NCI-H1092 treated with DMSO at 0.1 percent for 48 hours (cell line): ENCODE measurements around the gene GMDS.

Experiments used
- DNase-seq: peaks from one replicate; lab custom pipeline; 2025; lab: John Stamatoyannopoulos, UW

The GMDS gene

GRCh38 chr6:1800845-1801244 lies 444.6 kb downstream of the GMDS start:
- no peak for DNase-seq

DNA sequence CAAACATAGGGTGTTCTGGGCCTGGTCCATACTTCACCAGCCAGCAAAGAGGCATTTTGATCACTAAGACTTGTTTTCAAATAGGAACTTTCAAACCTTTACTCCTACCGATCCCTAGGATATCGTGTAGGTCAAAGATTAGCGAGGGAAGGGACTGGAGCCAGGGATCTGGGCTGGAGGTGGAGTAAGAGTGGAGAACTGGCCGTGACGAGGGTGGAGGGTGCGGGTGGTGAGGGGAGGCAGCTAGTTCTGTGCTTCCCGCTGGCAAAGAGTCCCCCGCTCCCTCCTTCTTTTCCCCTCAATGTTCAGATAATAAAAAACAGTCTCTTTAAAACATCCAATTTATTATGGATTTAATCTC lies 446.5 kb downstream of the GMDS start:
- no peak for DNase-seq

- DNase-seq = no peak
These were observed 447.0 kb downstream of the GMDS start for GRCh38 chr6:1798303-1798964.

DNA sequence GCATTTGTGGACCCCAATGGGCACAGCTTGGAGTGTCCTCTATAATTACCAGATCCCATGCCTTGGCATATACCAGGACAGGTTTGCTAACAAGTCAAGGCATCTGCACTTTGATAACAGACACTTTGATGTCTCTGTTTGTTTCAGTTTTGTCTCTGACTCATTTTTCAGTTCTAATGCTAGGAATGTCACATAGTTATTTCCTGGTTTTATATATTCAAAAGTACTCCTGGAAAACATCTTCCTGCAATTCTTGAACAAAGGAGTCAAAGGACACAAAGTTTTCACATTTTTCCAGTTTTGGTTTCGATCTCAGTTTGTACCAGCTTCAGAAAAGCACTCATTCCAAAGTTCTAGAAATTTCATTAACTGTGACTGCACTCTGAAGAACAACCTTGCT lies 447.6 kb downstream of the GMDS start:
- DNase-seq = no peak

GRCh38 chr6:1796706-1797529 lies 448.5 kb downstream of the GMDS start:
- DNase-seq = no peak

GRCh38 chr6:1795910-1796309 lies 449.5 kb downstream of the GMDS start:
- no peak for DNase-seq

GRCh38 chr6:1792989-1793388 lies 452.4 kb downstream of the GMDS start:
- DNase-seq = no peak

DNA sequence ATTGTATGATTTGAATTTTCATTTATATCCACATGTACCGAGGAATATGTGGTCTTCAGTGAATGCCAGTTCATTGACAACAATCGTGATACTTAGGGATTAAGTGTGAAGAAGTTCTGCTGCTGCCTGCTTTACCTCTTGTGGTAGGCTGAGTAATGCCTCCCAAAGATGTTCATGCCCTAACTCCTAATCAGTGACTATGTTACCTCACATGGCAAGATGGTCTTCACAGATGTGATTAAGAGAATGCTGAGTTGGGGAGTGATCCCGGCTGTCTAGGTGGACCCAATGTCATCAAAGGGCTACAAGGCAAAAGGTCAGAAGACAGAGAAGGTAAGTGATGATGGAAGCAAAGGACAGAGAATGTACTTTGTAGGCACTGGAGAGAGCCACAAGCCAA lies 454.7 kb downstream of the GMDS start:
- DNase-seq = no peak

- no peak for DNase-seq
These were observed 456.3 kb downstream of the GMDS start for GRCh38 chr6:1789092-1789491.

DNA sequence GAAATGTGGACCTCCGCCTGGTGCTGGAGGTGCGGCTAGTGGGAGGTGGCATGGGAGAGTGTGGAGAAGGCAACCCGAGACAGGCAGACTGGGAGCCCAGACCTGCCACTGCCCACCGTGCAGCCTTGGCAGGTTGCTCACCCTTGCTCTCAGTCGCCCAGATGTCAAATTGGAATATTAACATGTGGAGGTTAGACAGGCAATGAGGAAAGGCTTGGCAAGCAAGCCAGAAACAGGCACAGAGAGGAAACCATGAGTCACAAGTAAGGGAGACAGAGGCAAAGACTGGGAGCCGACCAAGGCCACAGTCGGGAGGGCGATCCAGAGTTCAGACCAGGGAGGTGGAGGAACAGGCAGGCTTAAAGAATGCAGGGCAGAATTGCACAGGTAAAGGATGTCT lies 457.5 kb downstream of the GMDS start:
- DNase-seq = no peak

- no peak for DNase-seq
These were observed 458.7 kb downstream of the GMDS start for GRCh38 chr6:1786455-1787453.

DNA sequence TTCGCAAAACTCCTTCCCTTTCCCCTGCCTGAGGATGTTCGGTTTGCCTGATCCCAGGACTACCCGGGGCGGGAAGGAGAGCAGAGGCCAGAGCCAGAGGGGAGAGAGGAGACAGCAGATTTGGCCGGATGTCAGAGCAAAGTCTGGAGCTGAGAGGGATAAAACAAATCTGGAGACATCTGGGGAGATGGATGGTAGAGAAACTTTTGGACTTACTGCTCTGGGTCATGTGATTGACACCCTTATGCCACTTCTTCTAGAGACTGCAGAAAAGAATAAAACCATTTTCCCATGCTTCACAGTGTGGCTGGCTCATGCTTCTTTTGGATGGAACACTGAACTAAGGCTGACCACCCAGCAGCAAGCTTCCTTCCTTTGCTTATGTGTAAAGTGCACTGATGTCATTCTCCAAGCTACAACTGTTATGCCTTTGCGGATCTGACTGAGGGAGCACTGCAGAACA lies 461.0 kb downstream of the GMDS start:
- DNase-seq = no peak

DNA sequence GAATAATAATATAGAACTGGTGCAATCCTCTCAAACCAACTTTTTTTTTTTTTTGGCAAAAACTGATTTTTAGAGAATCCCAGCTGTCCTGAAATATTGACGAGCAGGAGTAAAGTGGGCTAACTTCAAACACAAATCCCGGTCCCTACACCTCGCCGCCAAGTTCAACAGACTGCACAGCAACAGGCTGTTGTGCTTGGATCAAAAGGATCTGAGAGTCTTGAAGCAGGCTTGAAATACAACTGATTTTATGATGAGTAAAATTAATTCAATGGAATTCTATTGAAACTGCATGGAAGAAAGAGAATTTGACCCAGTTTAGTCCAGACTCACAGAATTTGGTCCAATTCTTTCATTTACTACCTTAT lies 463.6 kb downstream of the GMDS start:
- DNase-seq = no peak

DNA sequence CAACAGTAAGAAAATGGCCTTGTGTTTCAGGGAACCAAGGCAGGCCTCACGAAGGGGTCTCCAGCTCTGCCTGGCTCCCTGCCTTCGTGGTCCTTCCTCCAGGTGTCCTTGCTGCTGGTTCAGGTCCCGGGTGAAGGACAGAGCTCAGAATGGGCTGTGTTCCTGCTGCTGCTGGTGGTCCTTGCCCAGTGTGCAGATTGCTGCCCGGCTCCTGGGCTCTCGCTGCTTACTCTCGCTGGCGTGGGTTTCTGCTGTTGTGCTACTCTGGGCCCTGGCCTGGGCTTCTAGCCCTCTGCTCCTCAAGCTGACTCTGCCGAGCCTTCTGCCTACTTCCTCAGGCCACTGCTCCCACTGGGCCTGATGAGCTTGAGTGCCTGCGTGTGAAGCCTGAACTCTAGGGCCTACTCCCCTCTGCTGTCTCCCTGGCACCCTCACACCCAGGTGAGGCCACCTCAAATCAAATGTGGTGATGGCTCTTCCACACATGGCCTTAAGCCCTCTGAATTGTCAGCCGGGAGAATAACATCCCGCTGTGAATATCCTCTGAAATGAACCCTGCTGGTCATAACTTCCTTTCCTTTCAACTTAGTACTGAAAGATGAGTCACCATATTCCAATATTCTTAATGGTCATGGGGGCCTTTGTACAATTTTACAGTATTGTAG lies 464.1 kb downstream of the GMDS start:
- no peak for DNase-seq

DNA sequence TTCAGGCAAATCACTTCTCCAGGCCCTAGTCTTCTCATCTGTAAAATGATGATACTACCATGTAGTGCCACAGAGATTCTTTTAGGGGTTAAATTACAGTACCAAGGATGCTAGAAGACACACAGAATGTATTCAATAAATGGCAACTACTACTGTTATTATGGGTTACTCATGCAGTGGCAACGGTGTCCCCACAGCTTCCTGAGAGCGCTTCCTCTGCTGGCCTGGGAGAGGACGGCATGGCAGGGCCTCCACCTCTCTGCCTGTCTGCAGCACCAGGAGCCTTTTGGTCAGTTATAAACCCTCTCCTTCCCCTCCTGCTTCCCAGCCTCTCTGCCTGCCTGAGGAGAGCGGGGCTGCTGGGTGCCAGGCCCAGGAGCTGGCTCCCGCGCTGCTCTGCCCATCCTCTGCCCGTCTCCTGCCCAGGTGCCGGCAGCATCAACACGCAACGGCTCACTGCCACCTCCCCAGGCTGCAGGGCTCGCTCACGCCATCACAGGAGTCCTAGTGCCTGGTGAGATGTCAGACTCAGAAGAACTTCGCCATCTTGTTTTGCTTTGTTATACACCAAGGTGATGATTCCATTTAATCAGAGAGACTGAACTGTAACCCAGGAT lies 465.0 kb downstream of the GMDS start:
- no peak for DNase-seq

GRCh38 chr6:1778686-1779235 lies 466.6 kb downstream of the GMDS start:
- no peak for DNase-seq

- no peak for DNase-seq
These were observed 467.3 kb downstream of the GMDS start for GRCh38 chr6:1777921-1778685.

- DNase-seq = no peak
These were observed 470.0 kb downstream of the GMDS start for GRCh38 chr6:1775441-1775840.

DNA sequence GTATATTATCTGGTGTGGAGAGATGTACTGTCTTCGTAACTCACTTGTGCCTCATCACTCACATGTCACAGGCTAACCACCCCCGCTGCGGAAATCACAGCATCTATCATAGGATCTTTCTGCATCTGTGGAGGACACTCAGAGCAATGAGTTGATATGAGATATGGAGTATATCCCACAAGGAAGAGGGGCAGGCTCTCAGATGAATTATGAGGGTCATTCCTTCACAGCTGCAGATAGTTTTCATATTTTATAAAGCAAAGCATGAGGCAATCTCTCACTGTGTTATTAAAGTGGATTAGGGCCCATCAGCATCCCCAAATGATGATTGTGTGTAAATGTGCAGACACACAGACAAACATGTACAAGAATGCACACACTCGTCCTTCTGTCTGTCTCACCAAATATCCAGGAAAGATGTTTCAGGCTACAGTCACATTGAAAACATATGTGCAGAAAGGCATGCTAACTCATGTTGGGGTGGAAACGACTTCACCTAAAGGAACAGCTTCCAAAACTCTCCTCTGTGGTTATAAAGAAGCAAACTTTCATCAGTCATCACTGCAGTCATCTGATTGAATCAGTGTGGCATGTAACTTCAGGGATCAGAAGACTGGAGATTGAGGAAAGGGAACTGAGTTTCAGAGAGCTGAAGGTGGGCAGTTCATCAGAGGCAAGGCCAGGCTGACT lies 471.0 kb downstream of the GMDS start:
- DNase-seq = no peak

DNA sequence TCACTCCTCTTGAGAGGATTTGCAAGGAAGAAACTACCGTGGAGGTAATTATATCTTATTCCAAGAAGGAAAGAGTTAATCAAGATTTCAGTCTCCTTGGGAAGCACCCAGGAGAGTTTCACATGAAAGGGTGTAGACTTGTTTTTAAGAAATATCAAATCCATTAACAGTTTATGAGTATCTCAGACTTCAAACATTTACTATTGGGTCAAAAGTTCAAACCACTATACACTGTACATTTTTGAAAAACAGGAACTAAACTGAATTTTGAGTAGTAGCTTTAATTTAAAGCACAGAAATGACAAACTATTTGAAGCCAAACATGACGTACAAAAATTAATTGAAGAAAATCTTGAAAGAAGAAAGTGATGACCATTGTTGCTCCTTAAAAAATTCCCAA lies 471.7 kb downstream of the GMDS start:
- DNase-seq = no peak
